ENCODE measurements around the gene SCT.

- TF ChIP-seq CTCF (IDR thresholded peaks at IDR 0.05), result no peak
- TF ChIP-seq POLR2A (IDR thresholded peaks at IDR 0.05), result no peak
Observed at GRCh38 chr11:617912-618682, 8.9 kb downstream of the SCT start.

Data from body of pancreas (tissue), 4 donors.